Panc1 (cell line): ENCODE data around the gene S1PR3. TPM values are rescaled to one million over a fixed set of nuclear protein-coding genes. Genes with fewer than 3 reads are reported as not detected.

Experiments used
- ATAC-seq: fragments of 200-7000 bp; cut with Tn5 transposase; 2 replicates; pipeline ENCODE4 v1.9.1; 2020; ENCODE audit warnings: mild to moderate bottlenecking, moderate library complexity
- BruUV-seq: library from RNA; stranded (reverse); fragments of 400-500 nt; replicated peaks from 2 replicates; lab custom pipeline; 2021; lab: Mats Ljungman, UMichigan
- CTCF ChIA-PET: fragments of 300-600 bp; sonication (Branson Sonifier 250); formaldehyde crosslinking; loops from one replicate; lab custom pipeline; 2022; ENCODE audit warnings: antibody characterized with exemption; lab: Charles Lee
- POLR2A ChIA-PET: fragments of 300-600 bp; sonication (Branson Sonifier 250); formaldehyde crosslinking; loops from one replicate; lab custom pipeline; 2022; ENCODE audit warnings: antibody characterized with exemption; lab: Charles Lee
- DNase-seq: peaks from one replicate; pipeline ENCODE4 v3.0.0-alpha.2; 2010; ENCODE audit warnings: low read depth, low spot score
- H3K27ac ChIP-seq: 2 replicates; pipeline ENCODE4 v1.5.1; 2011; ENCODE audit warnings: mild to moderate bottlenecking, low read length, inconsistent platforms
- H3K27me3 ChIP-seq: fragments of 200-500 bp; sonication (Bioruptor generic); 2 replicates; pipeline ENCODE4 v1.6.0; 2014; ENCODE audit warnings: low read length, inconsistent platforms; ENCODE audit not compliant: control insufficient read depth, insufficient read depth
- H3K36me3 ChIP-seq: fragments of 200-500 bp; sonication (Bioruptor generic); 2 replicates; pipeline ENCODE4 v1.5.1; 2014; ENCODE audit warnings: inconsistent platforms, mild to moderate bottlenecking, low read length, moderate library complexity; ENCODE audit not compliant: control insufficient read depth, insufficient read depth
- H3K4me1 ChIP-seq: 2 replicates; pipeline ENCODE4 v1.5.1; 2011; ENCODE audit warnings: inconsistent platforms, mild to moderate bottlenecking, low read length, moderate library complexity; ENCODE audit not compliant: control insufficient read depth, insufficient read depth
- H3K4me3 ChIP-seq, 2 experiments: 2 replicates each; pipeline ENCODE4 v1.5.1; 2011 to 2012; ENCODE audit warnings: low read depth in 2 of 2, low read length in 2 of 2, mild to moderate bottlenecking in 2 of 2, inconsistent platforms in 1 of 2, moderate library complexity in 1 of 2
- H3K9me3 ChIP-seq: fragments of 200-500 bp; sonication (Bioruptor generic); 2 replicates; pipeline ENCODE4 v1.5.1; 2014; ENCODE audit warnings: low read depth, mild to moderate bottlenecking, inconsistent platforms, low read length, moderate library complexity; ENCODE audit not compliant: control insufficient read depth, insufficient read depth
- CTCF ChIP-seq: fragments of 450-650 bp; IDR thresholded peaks from 2 replicates; pipeline ENCODE4 v1.5.1; 2017; ENCODE audit warnings: mild to moderate bottlenecking
- POLR2AphosphoS5 ChIP-seq: IDR thresholded peaks from 2 replicates; pipeline ENCODE4 v1.6.1; 2012; ENCODE audit warnings: mild to moderate bottlenecking, low read depth, low read length, moderate library complexity
- REST ChIP-seq, 2 experiments: IDR thresholded peaks; 2 replicates each; pipeline ENCODE4 v1.6.1; 2011 to 2012; ENCODE audit warnings: low read depth in 2 of 2, control low read depth in 1 of 2, low read length in 1 of 2, mild to moderate bottlenecking in 1 of 2, moderate library complexity in 1 of 2; ENCODE audit not compliant: insufficient read depth in 1 of 2
- SIN3A ChIP-seq: IDR thresholded peaks from 2 replicates; pipeline ENCODE4 v1.6.1; 2012; ENCODE audit warnings: low read depth, mild to moderate bottlenecking, low read length, moderate library complexity, borderline replicate concordance; ENCODE audit not compliant: insufficient read depth
- TCF7L2 ChIP-seq: IDR thresholded peaks from 2 replicates; pipeline ENCODE4 v1.6.1; 2011; ENCODE audit warnings: mild to moderate bottlenecking, low read depth, low read length, inconsistent platforms
- in situ Hi-C: cut with HindIII; loops from 2 replicates; pipeline ENCODE4 v1.10.0; 2016; ENCODE audit warnings: low sequenced_read_pairs, low pct_unique_long_range_greater_than_20kb
- intact Hi-C: fragments of 100-400 bp; cut with micrococcal nuclease; formaldehyde crosslinking; loops from one replicate; pipeline ENCODE4 v1.10.0; 2022; ENCODE audit not compliant: unreplicated experiment
- total RNA-seq: library from RNA; stranded (reverse); gene quantifications from one replicate; pipeline ENCODE4 v1.2.1, GENCODE V29; 2021; ENCODE audit not compliant: unreplicated experiment

S1PR3 gene
- total RNA-seq, 1 experiment from 2014 or later: 8.1 TPM

GRCh38 chr9:88983865-88984542, 7.3 kb upstream of the S1PR3 start:
- no peaks in the 10 kb centered on the region for H3K27me3 ChIP-seq
- TF ChIP-seq POLR2AphosphoS5 (no peak), REST (IDR thresholded peaks at IDR 0.05; ENCODE audit: insufficient read depth in 1 of 2, low read depth in 2 of 2, low read length in 1 of 2) (no peak), SIN3A (no peak), TCF7L2 (no peak), CTCF (no peak)
- ChIA-PET POLR2A (no interaction called here), CTCF (no interaction called here)
- H3K27ac ChIP-seq: no peak overlapping the region
- no TSS peak for BruUV-seq
- no peaks in the 10 kb centered on the region for H3K9me3 ChIP-seq
- DNase-seq (no peak), ATAC-seq (no peak)
- intact Hi-C loops (no loop called here), in situ Hi-C loops (no loop called here)
- no peaks in the 10 kb centered on the region for H3K4me1 ChIP-seq
- no peaks in the 10 kb centered on the region for H3K36me3 ChIP-seq
- no peak overlapping the region for H3K4me3 ChIP-seq

- no peak for TF ChIP-seq SIN3A
- TF ChIP-seq POLR2AphosphoS5: no peak
- TF ChIP-seq TCF7L2: no peak
- TF ChIP-seq REST (IDR thresholded peaks at IDR 0.05; ENCODE audit: insufficient read depth in 1 of 2, low read depth in 2 of 2, low read length in 1 of 2): no peak
- TF ChIP-seq CTCF: no peak
- BruUV-seq: no TSS peak
- no peaks in the 10 kb centered on the region for H3K36me3 ChIP-seq
- no peak overlapping the region for H3K4me3 ChIP-seq
- H3K27ac ChIP-seq: no peak overlapping the region
- ChIA-PET CTCF (no interaction called here), POLR2A (no interaction called here)
- H3K27me3 ChIP-seq: no peaks in the 10 kb centered on the region
- H3K4me1 ChIP-seq: no peaks in the 10 kb centered on the region
- DNase-seq (no peak), ATAC-seq (no peak)
- in situ Hi-C loops: no loop called here
- no peaks in the 10 kb centered on the region for H3K9me3 ChIP-seq
- intact Hi-C loops: no loop called here
These were observed 6.8 kb upstream of the S1PR3 start for GRCh38 chr9:88984543-88984883.
